Osteoblast (primary cell): ENCODE measurements around the gene PKMYT1. TPM values are rescaled to one million over a fixed set of nuclear protein-coding genes. Genes with fewer than 3 reads are reported as not detected.

Experiments used
- DNase-seq: peaks from one replicate; pipeline ENCODE4 v3.0.0; 2011; ENCODE audit warnings: low spot score, mixed read lengths; ENCODE audit not compliant: insufficient read length; ENCODE audit errors: missing footprints
- H2AFZ ChIP-seq: 2 replicates; pipeline ENCODE4 v1.6.0; 2011; ENCODE audit warnings: mild to moderate bottlenecking, low read length
- H3K27ac ChIP-seq: 2 replicates; pipeline ENCODE4 v1.5.1; 2011; ENCODE audit warnings: mild to moderate bottlenecking, low read depth, low read length, moderate library complexity
- H3K27me3 ChIP-seq: 2 replicates; pipeline ENCODE4 v1.6.0; 2012; ENCODE audit warnings: mild to moderate bottlenecking, control low read depth, inconsistent platforms, low read length, moderate library complexity; ENCODE audit not compliant: insufficient read depth
- H3K36me3 ChIP-seq: 2 replicates; pipeline ENCODE4 v1.5.1; 2011; ENCODE audit warnings: mild to moderate bottlenecking, low read length, control low read depth, moderate library complexity; ENCODE audit not compliant: insufficient read depth
- H3K4me1 ChIP-seq: 2 replicates; pipeline ENCODE4 v1.5.1; 2011; ENCODE audit warnings: mild to moderate bottlenecking, low read length, control low read depth, moderate library complexity; ENCODE audit not compliant: insufficient read depth
- H3K4me2 ChIP-seq: 2 replicates; pipeline ENCODE4 v1.6.0; 2011; ENCODE audit warnings: mild to moderate bottlenecking, low read length; ENCODE audit not compliant: insufficient read depth
- H3K4me3 ChIP-seq: fragments of 200-600 bp; sonication (generic); 3 replicates; pipeline ENCODE4 v1.5.1; 2012; ENCODE audit warnings: mild to moderate bottlenecking, low read length, inconsistent platforms; ENCODE audit not compliant: insufficient read depth
- H3K79me2 ChIP-seq: 2 replicates; pipeline ENCODE4 v1.6.0; 2012; ENCODE audit warnings: mild to moderate bottlenecking, low read length, control low read depth, inconsistent platforms; ENCODE audit not compliant: insufficient read depth
- H3K9me3 ChIP-seq: 2 replicates; pipeline ENCODE4 v1.5.1; 2011; ENCODE audit warnings: low read depth, low read length, control low read depth
- H4K20me1 ChIP-seq: 2 replicates; pipeline ENCODE4 v1.6.0; 2012; ENCODE audit warnings: mild to moderate bottlenecking, low read length, control low read depth; ENCODE audit not compliant: insufficient read depth
- CTCF ChIP-seq: IDR thresholded peaks from 2 replicates; pipeline ENCODE4 v1.5.1; 2011; ENCODE audit warnings: mild to moderate bottlenecking, low read depth, low read length, moderate library complexity; ENCODE audit errors: extremely low read depth
- total RNA-seq: library from RNA; depleted of rRNA; stranded (reverse); fragments of >200 nt; gene quantifications from 2 replicates; pipeline ENCODE4 v1.2.3, GENCODE V29; 2012

The PKMYT1 gene
- total RNA-seq, 1 donor: 1.4 TPM

GRCh38 chr16:2942045-2942444, 38.2 kb downstream of the PKMYT1 start:
- Histone ChIP-seq H3K4me3 (no peak overlapping the region), H3K27me3 (no peaks in the 10 kb centered on the region), H3K79me2 (no peaks in the 10 kb centered on the region), H3K9me3 (no peaks in the 10 kb centered on the region), H3K4me2 (no peak overlapping the region), H4K20me1 (no peaks in the 10 kb centered on the region), H3K36me3 (peaks cover 48% of the 10 kb centered on the region), H2AFZ (no peak overlapping the region), H3K4me1 (no peaks in the 10 kb centered on the region), H3K27ac (no peak overlapping the region)
- no peak for DNase-seq
- no peak for TF ChIP-seq CTCF

GRCh38 chr16:2939968-2940367, 40.3 kb downstream of the PKMYT1 start:
- no peaks in the 10 kb centered on the region for H3K27me3 ChIP-seq

GRCh38 chr16:2938206-2938605, 42.0 kb downstream of the PKMYT1 start:
- H3K79me2 ChIP-seq: no peaks in the 10 kb centered on the region
- no peaks in the 10 kb centered on the region for H3K27me3 ChIP-seq
- peak; percentile 23 for DNase-seq
- H3K27ac ChIP-seq: no peak overlapping the region
- no peak overlapping the region for H3K4me2 ChIP-seq
- H3K4me1 ChIP-seq: no peaks in the 10 kb centered on the region
- no peak overlapping the region for H3K4me3 ChIP-seq
- no peak for TF ChIP-seq CTCF
- peaks cover 53% of the 10 kb centered on the region for H3K36me3 ChIP-seq
- no peaks in the 10 kb centered on the region for H3K9me3 ChIP-seq
- H2AFZ ChIP-seq: no peak overlapping the region
- no peaks in the 10 kb centered on the region for H4K20me1 ChIP-seq

More at GRCh38 chr16:2939968-2940367, 40.3 kb downstream of the PKMYT1 start:
- H3K9me3 ChIP-seq: no peaks in the 10 kb centered on the region
- DNase-seq: peak; percentile 48
- no peak for TF ChIP-seq CTCF
- no peak overlapping the region for H3K27ac ChIP-seq
- no peaks in the 10 kb centered on the region for H3K79me2 ChIP-seq
- no peaks in the 10 kb centered on the region for H4K20me1 ChIP-seq
- no peak overlapping the region for H3K4me2 ChIP-seq
- no peak overlapping the region for H2AFZ ChIP-seq
- H3K4me1 ChIP-seq: no peaks in the 10 kb centered on the region
- H3K36me3 ChIP-seq: peaks cover 47% of the 10 kb centered on the region
- no peak overlapping the region for H3K4me3 ChIP-seq

- Histone ChIP-seq H3K79me2 (no peaks in the 10 kb centered on the region), H3K9me3 (no peaks in the 10 kb centered on the region), H3K36me3 (peaks cover 52% of the 10 kb centered on the region), H2AFZ (no peak overlapping the region), H4K20me1 (peaks cover 6% of the 10 kb centered on the region), H3K4me3 (no peak overlapping the region), H3K4me2 (no peak overlapping the region), H3K27me3 (no peaks in the 10 kb centered on the region), H3K27ac (no peak overlapping the region), H3K4me1 (no peaks in the 10 kb centered on the region)
- peak; percentile 27 for DNase-seq
- no peak for TF ChIP-seq CTCF
Measured at GRCh38 chr16:2937170-2937569, 43.1 kb downstream of the PKMYT1 start.
